Measurements from ENCODE around the gene SUN1. TPM values are rescaled to one million over a fixed set of nuclear protein-coding genes. Genes with fewer than 3 reads are reported as not detected.

The SUN1 gene
- total and polyA plus RNA-seq, 9 of the 15 experiments (the other 6 are each of a cell fraction or from before 2014, with no cell fraction given): 36.8 to 132 (median 62.3) TPM

GRCh38 chr7:785416-785815 lies 46.9 kb upstream of the SUN1 start (continued):
- TF ChIP-seq HES1 (IDR thresholded peaks at IDR 0.05; ENCODE audit: low read depth) (no peak), THRB (CRISPR knock-in tag; conservative IDR thresholded peaks at IDR 0.05) (no peak), FOXK2 (conservative IDR thresholded peaks at IDR 0.05 in 1 of 2, IDR thresholded peaks at IDR 0.05 in 1 of 2; ENCODE audit: low read depth in 2 of 2) (no peak), OTX1 (CRISPR knock-in tag; IDR thresholded peaks at IDR 0.05) (no peak), EZH2 (IDR thresholded peaks at IDR 0.05; ENCODE audit: borderline replicate concordance, low read depth, low read length) (no peak), ZNF174 (CRISPR knock-in tag; IDR thresholded peaks at IDR 0.05) (no peak), ZBTB1 (CRISPR knock-in tag; IDR thresholded peaks at IDR 0.05; ENCODE audit: borderline replicate concordance, low read depth) (no peak), ATF6 (CRISPR knock-in tag; IDR thresholded peaks at IDR 0.05) (no peak), SRF (CRISPR knock-in tag; IDR thresholded peaks at IDR 0.05) (no peak), SLC30A9 (CRISPR knock-in tag; IDR thresholded peaks at IDR 0.05) (no peak), ZNF12 (CRISPR knock-in tag; IDR thresholded peaks at IDR 0.05) (no peak)
